ENCODE results near the gene CCDC90B.

Gene CCDC90B

GRCh38 chr11:83252941-83253340, 33.2 kb downstream of the CCDC90B start:
- no peak for ATAC-seq
- TF ChIP-seq CREB5 (CRISPR knock-in tag; IDR thresholded peaks at IDR 0.05; ENCODE audit: low read depth) (no peak), POU6F1 (CRISPR knock-in tag; IDR thresholded peaks at IDR 0.05; ENCODE audit: borderline replicate concordance, low read depth) (no peak), SNAI2 (CRISPR knock-in tag; IDR thresholded peaks at IDR 0.05) (no peak), OSR1 (CRISPR knock-in tag; IDR thresholded peaks at IDR 0.05) (no peak), ZC3H10 (CRISPR knock-in tag; IDR thresholded peaks at IDR 0.05) (no peak), TCF4 (CRISPR knock-in tag; IDR thresholded peaks at IDR 0.05; ENCODE audit: borderline replicate concordance) (no peak), ZFP30 (CRISPR knock-in tag; IDR thresholded peaks at IDR 0.05) (no peak), GLIS3 (CRISPR knock-in tag; IDR thresholded peaks at IDR 0.05) (no peak), ZNF70 (CRISPR knock-in tag; IDR thresholded peaks at IDR 0.05) (no peak), TOX (CRISPR knock-in tag; IDR thresholded peaks at IDR 0.05; ENCODE audit: borderline replicate concordance) (no peak), CSRNP3 (CRISPR knock-in tag; IDR thresholded peaks at IDR 0.05) (no peak), ARNTL (CRISPR knock-in tag; IDR thresholded peaks at IDR 0.05; ENCODE audit: borderline replicate concordance, low read depth) (no peak), PATZ1 (CRISPR knock-in tag; IDR thresholded peaks at IDR 0.05; ENCODE audit: borderline replicate concordance) (no peak), BACH2 (CRISPR knock-in tag; IDR thresholded peaks at IDR 0.05; ENCODE audit: borderline replicate concordance) (no peak)

- TF ChIP-seq CSDC2 (CRISPR knock-in tag; IDR thresholded peaks at IDR 0.05) (no peak), ZNF8 (CRISPR knock-in tag; IDR thresholded peaks at IDR 0.05) (no peak), SNAI2 (CRISPR knock-in tag; IDR thresholded peaks at IDR 0.05) (no peak), RARB (CRISPR knock-in tag; IDR thresholded peaks at IDR 0.05) (no peak), ZFP30 (CRISPR knock-in tag; IDR thresholded peaks at IDR 0.05) (no peak), POU6F1 (CRISPR knock-in tag; IDR thresholded peaks at IDR 0.05; ENCODE audit: borderline replicate concordance, low read depth) (no peak), ZNF70 (CRISPR knock-in tag; IDR thresholded peaks at IDR 0.05) (no peak), GLIS3 (CRISPR knock-in tag; IDR thresholded peaks at IDR 0.05) (no peak), OSR1 (CRISPR knock-in tag; IDR thresholded peaks at IDR 0.05) (no peak), TSHZ2 (CRISPR knock-in tag; IDR thresholded peaks at IDR 0.05) (no peak), ARNTL (CRISPR knock-in tag; IDR thresholded peaks at IDR 0.05; ENCODE audit: borderline replicate concordance, low read depth) (no peak), TCF4 (CRISPR knock-in tag; IDR thresholded peaks at IDR 0.05; ENCODE audit: borderline replicate concordance) (no peak), PPARA (CRISPR knock-in tag; IDR thresholded peaks at IDR 0.05; ENCODE audit: borderline replicate concordance) (no peak)
- no peak for ATAC-seq
Measured at GRCh38 chr11:83252266-83252665, 33.9 kb downstream of the CCDC90B start.
